PFSK-1 (cell line): ENCODE measurements around the gene GLIPR2.

Experiments used
- FOXP2 ChIP-seq: optimal IDR thresholded peaks from 2 replicates; pipeline ENCODE3; 2011; ENCODE audit warnings: borderline replicate concordance, control low read depth, inconsistent platforms; ENCODE audit not compliant: insufficient read depth; ENCODE audit errors: extremely low read length, extremely low read depth
- POLR2AphosphoS5 ChIP-seq: IDR thresholded peaks from 2 replicates; pipeline ENCODE4 v1.6.1; 2012; ENCODE audit warnings: low read depth, mild to moderate bottlenecking, control low read depth, low read length, moderate library complexity
- REST ChIP-seq, 2 experiments: IDR thresholded peaks; 2 replicates each; pipeline versions ENCODE4 v1.6.1 to v1.8.0; 2011 to 2012; ENCODE audit warnings: low read depth in 2 of 2, low read length in 2 of 2, control low read depth in 1 of 2, inconsistent platforms in 1 of 2, mild to moderate bottlenecking in 1 of 2, moderate library complexity in 1 of 2; ENCODE audit not compliant: insufficient read depth in 1 of 2
- SIN3A ChIP-seq: IDR thresholded peaks from 2 replicates; pipeline ENCODE4 v1.6.1; 2012; ENCODE audit warnings: mild to moderate bottlenecking, low read length, moderate library complexity, borderline replicate concordance; ENCODE audit not compliant: insufficient read depth
- TAF1 ChIP-seq: IDR thresholded peaks from 2 replicates; pipeline ENCODE4 v1.6.1; 2012; ENCODE audit warnings: low read length, control low read depth, borderline replicate concordance; ENCODE audit not compliant: insufficient read depth

- TF ChIP-seq TAF1 = no peak
- no peak for TF ChIP-seq SIN3A
- TF ChIP-seq REST (IDR thresholded peaks at IDR 0.05; ENCODE audit: insufficient read depth in 1 of 2, low read depth in 2 of 2, low read length in 2 of 2) = no peak
- TF ChIP-seq POLR2AphosphoS5 = no peak
- no peak for TF ChIP-seq FOXP2
Measured at GRCh38 chr9:36151316-36152210, 15.0 kb downstream of the GLIPR2 start.
